ENCODE data around the gene TTC13. TPM values are rescaled to one million over a fixed set of nuclear protein-coding genes. Genes with fewer than 3 reads are reported as not detected.
A peak's percentile ranks its signal among the peaks of the same experiment; 100 is the strongest.

Gene TTC13, protein sequence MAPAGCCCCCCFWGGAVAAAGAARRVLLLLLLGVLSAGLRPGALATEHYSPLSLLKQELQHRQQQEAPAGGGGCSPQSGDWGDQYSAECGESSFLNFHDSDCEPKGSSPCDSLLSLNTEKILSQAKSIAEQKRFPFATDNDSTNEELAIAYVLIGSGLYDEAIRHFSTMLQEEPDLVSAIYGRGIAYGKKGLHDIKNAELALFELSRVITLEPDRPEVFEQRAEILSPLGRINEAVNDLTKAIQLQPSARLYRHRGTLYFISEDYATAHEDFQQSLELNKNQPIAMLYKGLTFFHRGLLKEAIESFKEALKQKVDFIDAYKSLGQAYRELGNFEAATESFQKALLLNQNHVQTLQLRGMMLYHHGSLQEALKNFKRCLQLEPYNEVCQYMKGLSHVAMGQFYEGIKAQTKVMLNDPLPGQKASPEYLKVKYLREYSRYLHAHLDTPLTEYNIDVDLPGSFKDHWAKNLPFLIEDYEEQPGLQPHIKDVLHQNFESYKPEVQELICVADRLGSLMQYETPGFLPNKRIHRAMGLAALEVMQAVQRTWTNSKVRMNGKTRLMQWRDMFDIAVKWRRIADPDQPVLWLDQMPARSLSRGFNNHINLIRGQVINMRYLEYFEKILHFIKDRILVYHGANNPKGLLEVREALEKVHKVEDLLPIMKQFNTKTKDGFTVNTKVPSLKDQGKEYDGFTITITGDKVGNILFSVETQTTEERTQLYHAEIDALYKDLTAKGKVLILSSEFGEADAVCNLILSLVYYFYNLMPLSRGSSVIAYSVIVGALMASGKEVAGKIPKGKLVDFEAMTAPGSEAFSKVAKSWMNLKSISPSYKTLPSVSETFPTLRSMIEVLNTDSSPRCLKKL
- total RNA-seq = 10 to 100 TPM; 20.5 to 26.6 (median 22.0) TPM

DNA sequence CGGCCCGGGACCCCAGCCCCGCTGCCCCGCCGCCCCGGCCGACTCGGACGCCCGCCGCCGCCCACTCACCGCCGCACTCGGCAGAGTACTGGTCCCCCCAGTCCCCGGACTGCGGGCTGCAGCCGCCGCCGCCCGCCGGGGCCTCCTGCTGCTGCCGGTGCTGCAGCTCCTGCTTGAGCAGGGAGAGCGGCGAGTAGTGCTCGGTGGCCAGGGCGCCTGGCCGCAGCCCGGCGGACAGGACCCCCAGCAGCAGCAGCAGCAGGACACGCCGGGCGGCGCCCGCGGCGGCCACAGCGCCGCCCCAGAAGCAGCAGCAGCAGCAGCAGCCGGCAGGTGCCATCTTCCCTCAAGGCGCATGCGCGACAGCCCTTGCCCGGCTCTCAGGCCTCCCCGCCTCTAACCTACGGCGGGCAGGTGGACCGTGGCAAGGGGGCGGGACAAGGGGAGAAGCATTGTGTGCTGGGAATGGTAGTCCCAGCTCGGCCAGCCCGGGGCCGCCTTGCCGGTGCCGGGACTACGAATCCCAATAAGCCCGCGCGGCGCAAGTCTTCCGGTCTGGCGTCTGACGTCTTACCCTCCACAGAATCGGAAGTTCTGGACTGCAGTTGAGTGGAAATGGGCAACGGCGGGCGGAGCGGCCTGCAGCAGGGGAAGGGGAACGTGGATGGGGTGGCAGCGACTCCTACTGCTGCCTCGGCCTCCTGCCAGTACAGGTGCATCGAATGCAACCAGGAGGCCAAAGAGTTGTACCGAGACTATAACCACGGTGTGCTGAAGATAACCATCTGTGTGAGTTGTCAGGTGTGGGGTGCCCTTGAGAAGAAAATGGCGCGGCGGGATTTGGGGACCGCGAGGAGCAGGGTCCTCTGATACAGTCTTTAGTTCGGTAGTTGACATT is at the start of gene TTC13, which contains the start of gene ARV1:
TSS of gene TTC13 (minus strand) at position 371 of the 898 bp plus-strand sequence. CDS start at position 340, 31 bp downstream.
TSS of gene ARV1 (plus strand) at position 604 of the 898 bp plus-strand sequence. CDS start at position 616, 12 bp downstream.
- no peaks in the 10 kb centered on the region for H3K36me3 ChIP-seq
- TF ChIP-seq POLR2A (IDR thresholded peaks at IDR 0.05) (peak; percentile 19), POLR2AphosphoS5 (IDR thresholded peaks at IDR 0.05) (peak; percentile 40 to 76 (median 74))
- TF ChIP-seq, protein P1, sequence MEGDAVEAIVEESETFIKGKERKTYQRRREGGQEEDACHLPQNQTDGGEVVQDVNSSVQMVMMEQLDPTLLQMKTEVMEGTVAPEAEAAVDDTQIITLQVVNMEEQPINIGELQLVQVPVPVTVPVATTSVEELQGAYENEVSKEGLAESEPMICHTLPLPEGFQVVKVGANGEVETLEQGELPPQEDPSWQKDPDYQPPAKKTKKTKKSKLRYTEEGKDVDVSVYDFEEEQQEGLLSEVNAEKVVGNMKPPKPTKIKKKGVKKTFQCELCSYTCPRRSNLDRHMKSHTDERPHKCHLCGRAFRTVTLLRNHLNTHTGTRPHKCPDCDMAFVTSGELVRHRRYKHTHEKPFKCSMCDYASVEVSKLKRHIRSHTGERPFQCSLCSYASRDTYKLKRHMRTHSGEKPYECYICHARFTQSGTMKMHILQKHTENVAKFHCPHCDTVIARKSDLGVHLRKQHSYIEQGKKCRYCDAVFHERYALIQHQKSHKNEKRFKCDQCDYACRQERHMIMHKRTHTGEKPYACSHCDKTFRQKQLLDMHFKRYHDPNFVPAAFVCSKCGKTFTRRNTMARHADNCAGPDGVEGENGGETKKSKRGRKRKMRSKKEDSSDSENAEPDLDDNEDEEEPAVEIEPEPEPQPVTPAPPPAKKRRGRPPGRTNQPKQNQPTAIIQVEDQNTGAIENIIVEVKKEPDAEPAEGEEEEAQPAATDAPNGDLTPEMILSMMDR (IDR thresholded peaks at IDR 0.05) = peak in 2 of 3 donors; percentile 10 to 12
- intact Hi-C loops (cut with DNase I; ENCODE audit: low total_unique reads) = no loop called here
- peak within 1 kb of the TSS; percentile 46 to 73 for H3K27ac ChIP-seq
- H3K27me3 ChIP-seq = no peaks in the 10 kb centered on the region
- H3K4me3 ChIP-seq = peak within 1 kb of the TSS; percentile 80 to 98 (median 87)
- H3K9me3 ChIP-seq = no peaks in the 10 kb centered on the region
- H3K4me1 ChIP-seq = peaks cover 0 to 6% of the 10 kb centered on the region in 2 donors
- DNase-seq (ENCODE audit: low spot score in 2 of 2) = peak; percentile 98

DNA sequence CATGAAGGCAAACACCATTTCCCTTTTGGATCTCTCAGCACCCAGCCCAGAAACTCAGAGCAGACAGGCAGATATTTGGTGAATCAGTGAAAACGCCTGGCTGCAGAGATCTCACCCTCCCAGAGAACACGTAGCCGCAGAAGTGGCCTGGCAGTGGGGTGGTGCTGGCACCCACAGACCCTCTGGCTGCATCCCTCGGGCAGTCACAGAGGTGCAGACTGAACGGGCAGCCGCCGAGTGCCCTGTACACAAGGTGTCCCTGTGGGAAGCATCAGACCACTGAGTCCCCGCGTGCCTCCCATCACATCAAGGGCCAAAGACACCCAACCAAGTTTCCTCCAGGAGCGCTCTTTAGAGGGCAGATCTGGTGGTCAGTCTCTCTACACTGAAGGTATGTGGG is 49.3 kb upstream of the TTC13 start:
- Histone ChIP-seq H3K27me3 (no peaks in the 10 kb centered on the region), H3K27ac (no peak overlapping the region), H3K4me3 (no peak overlapping the region), H3K4me1 (no peaks in the 10 kb centered on the region), H3K36me3 (no peaks in the 10 kb centered on the region), H3K9me3 (no peaks in the 10 kb centered on the region)
- no peak for DNase-seq (ENCODE audit: low spot score in 2 of 2)
- intact Hi-C loops (cut with DNase I; ENCODE audit: low total_unique reads) = no loop called here
- TF ChIP-seq, protein P1 (IDR thresholded peaks at IDR 0.05) = no peak
- TF ChIP-seq POLR2A (IDR thresholded peaks at IDR 0.05) (no peak), POLR2AphosphoS5 (IDR thresholded peaks at IDR 0.05) (no peak)

DNA sequence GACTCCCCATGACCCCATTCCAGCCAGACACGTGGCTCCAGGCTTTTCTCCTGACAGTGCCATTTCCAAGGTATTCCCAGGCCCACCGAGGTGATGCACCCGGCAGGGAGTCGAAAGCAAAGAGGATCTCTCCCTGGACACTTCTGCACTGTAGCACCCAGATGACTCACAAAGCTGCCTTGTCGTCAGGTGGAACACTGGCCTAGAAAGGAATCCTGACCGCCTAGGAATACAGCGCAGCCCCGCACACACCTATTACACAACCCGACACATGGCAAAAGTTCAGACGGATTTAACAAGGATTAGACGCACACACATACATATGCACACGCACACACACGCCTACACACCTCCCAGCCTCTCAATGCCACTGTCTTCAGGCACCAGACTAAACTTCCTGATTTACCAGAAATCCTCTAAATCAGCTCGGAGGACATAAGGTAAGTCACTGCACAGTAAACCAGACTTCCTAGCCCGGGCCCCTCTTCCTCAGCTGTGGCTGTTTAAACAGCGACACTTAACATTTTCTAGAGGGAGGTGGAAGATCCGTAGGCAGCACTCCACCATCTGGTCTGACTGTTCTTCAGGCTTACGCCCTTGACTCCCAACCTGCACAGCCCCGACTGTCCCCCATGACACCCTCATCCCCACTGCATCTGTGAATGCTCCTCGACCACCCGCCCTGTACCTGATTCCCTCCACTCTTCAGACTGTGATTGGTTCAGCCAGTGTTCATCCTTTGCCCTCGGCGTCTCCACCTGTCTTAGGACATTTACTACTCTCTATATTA is 48.7 kb upstream of the TTC13 start:
- no peak for TF ChIP-seq POLR2A (IDR thresholded peaks at IDR 0.05)
- TF ChIP-seq, protein P1 (IDR thresholded peaks at IDR 0.05) = no peak
- TF ChIP-seq POLR2AphosphoS5 (IDR thresholded peaks at IDR 0.05) = no peak
- H3K27ac ChIP-seq = no peak overlapping the region
- no peaks in the 10 kb centered on the region for H3K27me3 ChIP-seq
- DNase-seq (ENCODE audit: low spot score in 2 of 2) = no peak
- intact Hi-C loops (cut with DNase I; ENCODE audit: low total_unique reads) = no loop called here
- no peaks in the 10 kb centered on the region for H3K4me1 ChIP-seq
- H3K36me3 ChIP-seq = no peaks in the 10 kb centered on the region
- no peak overlapping the region for H3K4me3 ChIP-seq
- no peaks in the 10 kb centered on the region for H3K9me3 ChIP-seq

DNA sequence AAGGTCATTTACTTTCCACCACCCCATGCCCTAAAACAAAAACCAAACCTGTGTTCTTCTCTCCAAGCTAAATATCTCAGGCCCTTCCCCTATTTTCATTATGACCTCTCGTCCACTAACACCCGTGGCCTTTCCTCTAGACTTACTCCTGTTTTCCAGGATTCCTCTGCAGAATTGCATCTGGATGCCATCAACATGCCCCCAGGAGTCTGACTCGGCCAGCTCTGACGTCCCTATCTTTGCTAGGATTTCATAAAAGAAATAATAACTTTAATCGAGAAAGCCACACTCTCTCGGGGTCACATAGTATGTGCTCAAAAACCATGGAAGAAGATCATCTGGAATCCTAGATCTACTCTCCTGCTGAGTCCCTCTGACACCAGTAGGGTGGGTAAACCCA is 47.9 kb upstream of the TTC13 start:
- intact Hi-C loops (cut with DNase I; ENCODE audit: low total_unique reads) = no loop called here
- no peaks in the 10 kb centered on the region for H3K27me3 ChIP-seq
- H3K27ac ChIP-seq = no peak overlapping the region
- H3K4me3 ChIP-seq = no peak overlapping the region
- H3K4me1 ChIP-seq = no peaks in the 10 kb centered on the region
- no peak for DNase-seq (ENCODE audit: low spot score in 2 of 2)
- TF ChIP-seq POLR2AphosphoS5 (IDR thresholded peaks at IDR 0.05) = no peak
- TF ChIP-seq, protein P1 (IDR thresholded peaks at IDR 0.05) = no peak
- TF ChIP-seq POLR2A (IDR thresholded peaks at IDR 0.05) = no peak
- no peaks in the 10 kb centered on the region for H3K36me3 ChIP-seq
- H3K9me3 ChIP-seq = no peaks in the 10 kb centered on the region

Measured in breast epithelium (tissue), 4 donors.